CD14-positive monocyte (primary cell): ENCODE data around the gene ATG13. TPM values are rescaled to one million over a fixed set of nuclear protein-coding genes. Genes with fewer than 3 reads are reported as not detected.

Experiments used
- DNase-seq, 3 donors: peaks; one replicate each; pipeline ENCODE4 v3.0.0-alpha.2; 2011 to 2022
- H2AFZ ChIP-seq: 2 replicates; pipeline ENCODE4 v1.6.0; 2012; ENCODE audit warnings: mild to moderate bottlenecking, low read depth, low read length, inconsistent platforms; ENCODE audit not compliant: insufficient read depth, poor library complexity, severe bottlenecking
- H3K27ac ChIP-seq, 2 donors: 1 replicate in 1 of 2; 2 replicates in 1 of 2; pipeline ENCODE4 v1.5.1; 2012 to 2013; ENCODE audit warnings: low read length in 2 of 2, control low read depth in 1 of 2, inconsistent platforms in 1 of 2, low read depth in 1 of 2, mild to moderate bottlenecking in 1 of 2
- H3K27me3 ChIP-seq, 2 donors: one replicate each; pipeline versions ENCODE4 v1.6.0 to v1.6.1; 2011 to 2013; ENCODE audit warnings: low read length in 2 of 2; ENCODE audit not compliant: control insufficient read depth in 2 of 2, insufficient read depth in 2 of 2
- H3K36me3 ChIP-seq, 2 donors: replicated peaks in 1 of 2; 1 replicate in 1 of 2; 2 replicates in 1 of 2; pipeline versions ENCODE4 v1.5.1 to v1.6.1; 2012 to 2013; ENCODE audit warnings: low read length in 2 of 2, control low read depth in 1 of 2, inconsistent platforms in 1 of 2, mild to moderate bottlenecking in 1 of 2; ENCODE audit not compliant: insufficient read depth in 2 of 2, control insufficient read depth in 1 of 2
- H3K4me1 ChIP-seq, 2 donors: 1 replicate in 1 of 2; 2 replicates in 1 of 2; pipeline versions ENCODE4 v1.5.1 to v1.6.1; 2012 to 2013; ENCODE audit warnings: low read length in 2 of 2, control low read depth in 1 of 2, inconsistent platforms in 1 of 2, mild to moderate bottlenecking in 1 of 2, moderate library complexity in 1 of 2; ENCODE audit not compliant: insufficient read depth in 2 of 2, control insufficient read depth in 1 of 2
- H3K4me2 ChIP-seq: replicated peaks from 2 replicates; pipeline ENCODE3; 2012; ENCODE audit warnings: low read length, moderate library complexity, mild to moderate bottlenecking; ENCODE audit not compliant: poor library complexity, severe bottlenecking; ENCODE audit errors: extremely low read depth
- H3K4me3 ChIP-seq, 3 experiments: fragments of 200-600 bp in 1 of 3; sonication (generic) in 1 of 3; replicated peaks in 1 of 3; 1 replicate in 2 of 3; 2 replicates in 1 of 3; pipeline ENCODE4 v1.5.1; 2011 to 2013; ENCODE audit warnings: low read length in 3 of 3, mild to moderate bottlenecking in 3 of 3, control low read depth in 2 of 3, low read depth in 2 of 3, inconsistent platforms in 1 of 3, moderate library complexity in 1 of 3
- H3K79me2 ChIP-seq: 2 replicates; pipeline ENCODE4 v1.6.0; 2012; ENCODE audit warnings: mild to moderate bottlenecking, control low read depth, inconsistent platforms, low read length, moderate library complexity; ENCODE audit not compliant: insufficient read depth
- H3K9ac ChIP-seq: 2 replicates; pipeline ENCODE4 v1.6.0; 2017; ENCODE audit warnings: low read length, mild to moderate bottlenecking; ENCODE audit not compliant: insufficient read depth, poor library complexity, severe bottlenecking
- H3K9me3 ChIP-seq, 2 donors: replicated peaks in 1 of 2; 1 replicate in 1 of 2; 2 replicates in 1 of 2; pipeline versions ENCODE4 v1.5.1 to v1.6.1; 2012 to 2013; ENCODE audit warnings: low read length in 2 of 2, control low read depth in 1 of 2; ENCODE audit not compliant: control insufficient read depth in 1 of 2, insufficient read depth in 1 of 2
- H4K20me1 ChIP-seq: 2 replicates; pipeline ENCODE4 v1.6.0; 2012; ENCODE audit warnings: mild to moderate bottlenecking, low read length, control low read depth, moderate library complexity; ENCODE audit not compliant: insufficient read depth
- H3K27ac Mint-ChIP-seq, 7 donors: one replicate each; pipeline ENCODE4 v1.8.0; 2020; ENCODE audit warnings: mild to moderate bottlenecking in 7 of 7, mixed read lengths in 7 of 7, moderate library complexity in 6 of 7, inconsistent platforms in 2 of 7
- H3K27me3 Mint-ChIP-seq, 3 donors: one replicate each; pipeline ENCODE4 v1.8.0; 2021 to 2022; ENCODE audit warnings: low read depth in 3 of 3, mild to moderate bottlenecking in 3 of 3, mixed read lengths in 3 of 3, moderate library complexity in 3 of 3, inconsistent platforms in 1 of 3
- H3K36me3 Mint-ChIP-seq, 2 donors: one replicate each; pipeline ENCODE4 v1.8.0; 2020; ENCODE audit warnings: mixed read lengths in 2 of 2, inconsistent platforms in 1 of 2, mild to moderate bottlenecking in 1 of 2
- H3K4me1 Mint-ChIP-seq: one replicate; pipeline ENCODE4 v1.8.0; 2020; ENCODE audit warnings: mild to moderate bottlenecking, mixed read lengths
- H3K4me3 Mint-ChIP-seq, 2 donors: one replicate each; pipeline ENCODE4 v1.8.0; 2020; ENCODE audit warnings: mild to moderate bottlenecking in 2 of 2, mixed read lengths in 2 of 2, moderate library complexity in 1 of 2
- H3K9me3 Mint-ChIP-seq, 7 donors: one replicate each; pipeline ENCODE4 v1.8.0; 2020 to 2022; ENCODE audit warnings: mixed read lengths in 7 of 7, mild to moderate bottlenecking in 6 of 7, moderate library complexity in 6 of 7, inconsistent platforms in 2 of 7
- WGBS: methylation state at CpG from one replicate; pipeline ENCODE4 v1.1.5; 2013; ENCODE audit warnings: missing lambda C conversion rate; ENCODE audit not compliant: insufficient coverage; 5-methylcytosine and 5-hydroxymethylcytosine counted together
- intact Hi-C, 2 donors: fragments of 100-400 bp; cut with micrococcal nuclease; formaldehyde crosslinking; loops; one replicate each; pipeline versions ENCODE4 v1.15.0 to v1.15.1; 2023
- polyA plus RNA-seq, 3 donors: library from polyadenylated mRNA; depleted of rRNA in 1 of 3; unstranded in 2 of 3; stranded (reverse) in 1 of 3; fragments of 300-500 nt in 2 of 3; fragments of >200 nt in 1 of 3; fragmentation: Illumina TruSeq in 2 of 3; gene quantifications; 1 replicate in 2 of 3; 2 replicates in 1 of 3; pipeline ENCODE4 v1.2.3, GENCODE V29; 2012 to 2021
- TF ChIP-seq, protein P1 (sequence below): fragments of 200-600 bp; IDR thresholded peaks from one replicate; pipeline ENCODE4 v1.8.0; 2022; ENCODE audit warnings: antibody characterized with exemption, mild to moderate bottlenecking

The ATG13 gene
- polyA plus RNA-seq, 3 donors = 33.7 to 55.5 (median 51.2) TPM

DNA sequence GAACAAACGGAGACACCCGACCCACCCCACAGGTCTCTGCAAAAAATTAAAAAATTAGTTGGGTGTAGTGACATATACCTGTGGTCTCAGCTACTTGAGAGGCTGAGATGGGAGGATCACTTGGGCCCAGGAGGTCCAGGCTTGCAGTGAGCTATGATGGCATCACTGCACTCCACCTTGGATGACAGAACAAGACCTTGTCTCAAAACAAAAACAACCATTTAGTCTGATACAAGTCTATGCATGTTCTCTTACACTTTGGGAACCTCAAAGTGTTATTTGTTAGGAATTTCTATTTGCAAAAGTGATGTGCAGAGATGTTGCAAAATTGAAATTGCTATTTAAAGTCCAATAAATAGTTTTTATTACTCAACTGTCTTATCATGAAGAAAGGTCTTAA lies 14.3 kb downstream of the ATG13 start:
- TF ChIP-seq, protein P1, sequence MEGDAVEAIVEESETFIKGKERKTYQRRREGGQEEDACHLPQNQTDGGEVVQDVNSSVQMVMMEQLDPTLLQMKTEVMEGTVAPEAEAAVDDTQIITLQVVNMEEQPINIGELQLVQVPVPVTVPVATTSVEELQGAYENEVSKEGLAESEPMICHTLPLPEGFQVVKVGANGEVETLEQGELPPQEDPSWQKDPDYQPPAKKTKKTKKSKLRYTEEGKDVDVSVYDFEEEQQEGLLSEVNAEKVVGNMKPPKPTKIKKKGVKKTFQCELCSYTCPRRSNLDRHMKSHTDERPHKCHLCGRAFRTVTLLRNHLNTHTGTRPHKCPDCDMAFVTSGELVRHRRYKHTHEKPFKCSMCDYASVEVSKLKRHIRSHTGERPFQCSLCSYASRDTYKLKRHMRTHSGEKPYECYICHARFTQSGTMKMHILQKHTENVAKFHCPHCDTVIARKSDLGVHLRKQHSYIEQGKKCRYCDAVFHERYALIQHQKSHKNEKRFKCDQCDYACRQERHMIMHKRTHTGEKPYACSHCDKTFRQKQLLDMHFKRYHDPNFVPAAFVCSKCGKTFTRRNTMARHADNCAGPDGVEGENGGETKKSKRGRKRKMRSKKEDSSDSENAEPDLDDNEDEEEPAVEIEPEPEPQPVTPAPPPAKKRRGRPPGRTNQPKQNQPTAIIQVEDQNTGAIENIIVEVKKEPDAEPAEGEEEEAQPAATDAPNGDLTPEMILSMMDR = no peak
- H3K36me3 Mint-ChIP-seq = peaks cover 53 to 73% of the 10 kb centered on the region in 2 donors
- no peak overlapping the region for H3K4me3 Mint-ChIP-seq
- intact Hi-C loops = no loop called here
- H4K20me1 ChIP-seq = peaks cover 45% of the 10 kb centered on the region
- no peaks in the 10 kb centered on the region for H3K4me1 Mint-ChIP-seq
- H3K27me3 Mint-ChIP-seq = no peaks in the 10 kb centered on the region
- no peaks in the 10 kb centered on the region for H3K9me3 ChIP-seq
- H3K79me2 ChIP-seq = peaks cover 34% of the 10 kb centered on the region
- DNase-seq = no peak
- H3K4me1 ChIP-seq = no peaks in the 10 kb centered on the region
- no peaks in the 10 kb centered on the region for H3K27me3 ChIP-seq
- H2AFZ ChIP-seq = no peak overlapping the region
- H3K9ac ChIP-seq = no peak overlapping the region
- no peak overlapping the region for H3K27ac ChIP-seq
- peaks cover 55 to 82% of the 10 kb centered on the region in 2 donors for H3K36me3 ChIP-seq
- H3K4me3 ChIP-seq = no peak overlapping the region
- H3K27ac Mint-ChIP-seq = peak overlapping the region in 1 of 7 donors; percentile 30
- no peak overlapping the region for H3K4me2 ChIP-seq
- WGBS = no CpG with 5 or more reads among the region's 2 CpGs
- H3K9me3 Mint-ChIP-seq = no peaks in the 10 kb centered on the region

DNA sequence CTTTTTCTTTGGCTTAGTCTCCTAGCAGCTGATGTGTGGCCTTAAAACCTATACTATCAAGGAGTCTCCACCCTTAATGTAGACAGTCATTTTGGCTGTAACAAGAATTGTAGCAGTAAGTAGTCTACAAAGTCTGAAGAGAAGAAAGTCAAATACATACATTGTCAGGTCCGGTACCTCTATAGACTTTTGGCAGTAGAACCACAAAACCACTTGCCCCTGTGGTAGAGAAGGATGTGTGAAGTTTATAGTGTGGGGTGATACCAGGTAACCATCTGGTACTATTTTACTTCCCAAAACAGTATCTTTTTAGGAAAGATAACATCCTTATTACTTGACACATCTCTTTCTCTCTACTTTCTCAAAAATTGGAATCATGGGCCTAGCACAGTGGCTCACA lies 15.1 kb downstream of the ATG13 start:
- H3K36me3 Mint-ChIP-seq = peaks cover 49 to 74% of the 10 kb centered on the region in 2 donors

More for the DNA sequence above, 15.1 kb downstream of the ATG13 start:
- peaks cover 35% of the 10 kb centered on the region for H3K79me2 ChIP-seq
- H3K27ac ChIP-seq = no peak overlapping the region
- no peaks in the 10 kb centered on the region for H3K4me1 ChIP-seq
- H3K27me3 ChIP-seq = no peaks in the 10 kb centered on the region
- intact Hi-C loops = no loop called here
- Mint-ChIP-seq H3K27me3 (no peaks in the 10 kb centered on the region), H3K27ac (no peak overlapping the region), H3K4me1 (no peaks in the 10 kb centered on the region), H3K4me3 (no peak overlapping the region), H3K9me3 (no peaks in the 10 kb centered on the region)
- TF ChIP-seq, protein P1 = no peak
- H2AFZ ChIP-seq = no peak overlapping the region
- H3K9ac ChIP-seq = no peak overlapping the region
- H3K4me2 ChIP-seq = no peak overlapping the region
- H3K4me3 ChIP-seq = no peak overlapping the region
- WGBS = no CpG with 5 or more reads among the region's 1 CpG
- no peaks in the 10 kb centered on the region for H3K9me3 ChIP-seq
- peaks cover 49% of the 10 kb centered on the region for H4K20me1 ChIP-seq
- no peak for DNase-seq
- H3K36me3 ChIP-seq = peaks cover 57 to 86% of the 10 kb centered on the region in 2 donors
